ENCODE data around the gene CRYL1. TPM values are rescaled to one million over a fixed set of nuclear protein-coding genes. Genes with fewer than 3 reads are reported as not detected.

The CRYL1 gene
- total and polyA plus RNA-seq, 7 donors, result 33.0 to 183 (median 53.5) TPM

DNA sequence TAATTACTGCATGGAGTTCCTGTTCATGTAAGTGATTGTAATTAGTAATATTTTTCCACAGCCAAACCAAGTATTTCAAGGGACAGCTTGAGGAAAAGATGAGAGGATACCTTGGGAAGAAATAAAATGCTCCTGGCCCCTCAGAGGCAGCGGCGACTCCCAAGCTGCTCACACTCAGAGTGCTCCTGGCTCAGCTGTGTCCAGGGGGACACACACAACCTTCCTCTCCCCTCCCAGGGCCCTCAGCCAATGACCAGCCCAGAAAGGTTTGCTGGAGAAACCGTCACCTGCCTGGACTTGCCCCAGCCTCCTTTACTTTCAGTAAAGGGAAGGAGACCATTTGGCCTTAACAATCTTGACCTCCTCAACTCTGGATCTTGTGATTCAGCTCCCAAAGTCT, 51.1 kb downstream of the CRYL1 start:
- DNase-seq, result no peak
- Histone ChIP-seq H3K36me3 (peaks cover 0 to 3% (median 2%) of the 10 kb centered on the region in 4 donors), H3K27me3 (no peaks in the 10 kb centered on the region), H3K4me3 (no peak overlapping the region), H3K9me3 (no peaks in the 10 kb centered on the region), H3K4me1 (no peaks in the 10 kb centered on the region), H3K27ac (no peak overlapping the region)
- intact Hi-C loops (cut with DNase I), result no loop called here
- 96 to 97% methylated on average over 3 of the region's 3 CpGs for WGBS, 2 donors
- no peak for TF ChIP-seq POLR2AphosphoS5 (IDR thresholded peaks at IDR 0.05)
- no peak for TF ChIP-seq EP300 (IDR thresholded peaks at IDR 0.05)
- no peak for TF ChIP-seq CTCF (IDR thresholded peaks at IDR 0.05)
- TF ChIP-seq POLR2A (IDR thresholded peaks at IDR 0.05), result no peak

DNA sequence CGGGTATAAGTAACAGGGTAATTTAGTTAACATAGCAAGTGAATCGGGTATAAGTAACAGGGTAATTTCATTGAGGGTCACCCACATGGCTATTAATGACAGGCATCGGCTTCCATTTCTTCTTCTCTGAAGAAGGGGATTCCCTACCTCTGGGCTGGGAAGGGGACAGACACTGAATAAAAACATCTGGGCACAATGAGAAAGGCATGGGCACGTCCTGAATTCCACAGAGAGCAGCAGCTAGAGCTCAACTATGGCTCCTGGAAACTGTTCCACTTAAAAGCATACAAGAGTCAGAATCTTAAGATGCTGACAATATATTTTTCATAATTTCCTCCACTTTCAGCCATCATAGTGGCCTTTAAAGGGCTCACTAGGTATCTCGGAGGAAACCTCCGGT, 51.8 kb downstream of the CRYL1 start:
- no peak for TF ChIP-seq EP300 (IDR thresholded peaks at IDR 0.05)
- no peak for TF ChIP-seq CTCF (IDR thresholded peaks at IDR 0.05)
- no peak for TF ChIP-seq POLR2A (IDR thresholded peaks at IDR 0.05)
- TF ChIP-seq POLR2AphosphoS5 (IDR thresholded peaks at IDR 0.05), result no peak
- Histone ChIP-seq H3K9me3 (no peaks in the 10 kb centered on the region), H3K4me3 (no peak overlapping the region), H3K27me3 (no peaks in the 10 kb centered on the region), H3K36me3 (peaks cover 0 to 3% (median 2%) of the 10 kb centered on the region in 4 donors), H3K4me1 (no peaks in the 10 kb centered on the region), H3K27ac (no peak overlapping the region)
- no peak for DNase-seq
- 89 to 93% methylated on average over 6 of the region's 6 CpGs for WGBS, 2 donors
- intact Hi-C loops (cut with DNase I), result no loop called here

GRCh38 chr13:20473139-20473538, 52.5 kb downstream of the CRYL1 start:
- Histone ChIP-seq H3K27ac (no peak overlapping the region), H3K36me3 (peaks cover 0 to 3% (median 2%) of the 10 kb centered on the region in 4 donors), H3K27me3 (no peaks in the 10 kb centered on the region), H3K4me1 (no peaks in the 10 kb centered on the region), H3K4me3 (no peak overlapping the region), H3K9me3 (no peaks in the 10 kb centered on the region)
- TF ChIP-seq POLR2AphosphoS5 (IDR thresholded peaks at IDR 0.05), result no peak
- no peak for TF ChIP-seq POLR2A (IDR thresholded peaks at IDR 0.05)
- no peak for TF ChIP-seq EP300 (IDR thresholded peaks at IDR 0.05)
- no peak for TF ChIP-seq CTCF (IDR thresholded peaks at IDR 0.05)
- DNase-seq, result no peak
- WGBS, 2 donors, result 92 to 96% methylated on average over 14 of the region's 14 CpGs
- intact Hi-C loops (cut with DNase I), result no loop called here

DNA sequence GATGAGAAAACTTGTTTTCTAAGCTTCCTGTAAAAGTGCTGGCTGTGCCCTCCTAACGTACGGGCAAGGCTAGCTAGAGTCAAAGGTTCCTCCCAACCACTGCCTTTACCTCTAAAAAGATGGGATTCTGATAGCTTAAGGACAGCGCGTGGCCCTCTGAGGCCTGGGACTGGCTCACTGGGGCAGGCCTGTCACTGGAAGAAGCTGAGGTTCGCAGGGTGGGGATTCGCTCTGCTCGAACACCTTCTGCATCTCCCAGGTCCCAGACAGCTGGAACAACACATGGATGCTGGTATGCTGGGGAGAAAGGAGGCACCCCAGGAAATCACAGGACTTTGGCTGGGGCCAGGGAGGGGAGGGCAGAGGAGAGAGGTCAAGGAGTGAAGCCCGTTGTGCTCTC, 53.1 kb downstream of the CRYL1 start:
- no peaks in the 10 kb centered on the region for H3K27me3 ChIP-seq
- TF ChIP-seq POLR2AphosphoS5 (IDR thresholded peaks at IDR 0.05), result no peak
- TF ChIP-seq EP300 (IDR thresholded peaks at IDR 0.05), result no peak
- TF ChIP-seq POLR2A (IDR thresholded peaks at IDR 0.05), result no peak
- no peak for TF ChIP-seq CTCF (IDR thresholded peaks at IDR 0.05)
- no peaks in the 10 kb centered on the region for H3K9me3 ChIP-seq
- no peak for DNase-seq
- H3K36me3 ChIP-seq, result peaks cover 0 to 3% (median 2%) of the 10 kb centered on the region in 4 donors
- H3K4me1 ChIP-seq, result no peaks in the 10 kb centered on the region
- no peak overlapping the region for H3K4me3 ChIP-seq
- intact Hi-C loops (cut with DNase I), result no loop called here
- WGBS, 2 donors, result 90 to 96% methylated on average over 8 of the region's 8 CpGs
- no peak overlapping the region for H3K27ac ChIP-seq

DNA sequence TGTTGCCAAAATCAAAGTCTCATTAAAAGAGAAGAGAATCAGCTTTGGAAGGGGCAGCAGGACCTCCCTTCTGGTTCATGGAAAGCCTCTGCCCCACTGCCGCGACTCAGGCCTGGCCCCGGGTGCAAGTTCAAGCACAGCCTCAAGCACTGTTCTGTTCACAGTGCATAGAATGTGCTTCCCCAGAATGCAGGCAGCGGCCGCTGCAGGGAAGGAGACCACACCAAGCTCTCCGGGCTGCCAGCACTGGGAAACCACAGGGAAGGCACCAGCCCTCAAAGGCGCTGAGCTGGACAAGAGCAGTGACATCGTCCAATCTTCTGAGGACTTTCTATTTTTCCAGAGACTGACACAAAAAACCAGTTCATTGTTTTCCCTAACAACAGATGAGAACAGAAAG, 55.5 kb downstream of the CRYL1 start:
- intact Hi-C loops (cut with DNase I), result no loop called here

More for the DNA sequence above, 55.5 kb downstream of the CRYL1 start:
- no peak for DNase-seq
- 96 to 97% methylated on average over 8 of the region's 8 CpGs for WGBS, 2 donors
- H3K27ac ChIP-seq, result no peak overlapping the region
- no peaks in the 10 kb centered on the region for H3K9me3 ChIP-seq
- peaks cover 0 to 3% (median 0%) of the 10 kb centered on the region in 4 donors for H3K36me3 ChIP-seq
- H3K27me3 ChIP-seq, result no peaks in the 10 kb centered on the region
- H3K4me1 ChIP-seq, result peaks cover 0 to 11% (median 7%) of the 10 kb centered on the region in 4 donors
- TF ChIP-seq POLR2A (IDR thresholded peaks at IDR 0.05) (no peak), POLR2AphosphoS5 (IDR thresholded peaks at IDR 0.05) (no peak), CTCF (IDR thresholded peaks at IDR 0.05) (no peak), EP300 (IDR thresholded peaks at IDR 0.05) (no peak)
- H3K4me3 ChIP-seq, result no peak overlapping the region

Data from sigmoid colon (tissue), 7 donors.